HG03432 (cell line): Measurements from ENCODE around the gene METAP1D.

Source experiments
- ATAC-seq: cut with Tn5 transposase; IDR thresholded peaks from one replicate; pipeline ENCODE4 v1.9.1; 2021; ENCODE audit warnings: mild to moderate bottlenecking, moderate library complexity; ENCODE audit not compliant: unreplicated experiment

The METAP1D gene

DNA sequence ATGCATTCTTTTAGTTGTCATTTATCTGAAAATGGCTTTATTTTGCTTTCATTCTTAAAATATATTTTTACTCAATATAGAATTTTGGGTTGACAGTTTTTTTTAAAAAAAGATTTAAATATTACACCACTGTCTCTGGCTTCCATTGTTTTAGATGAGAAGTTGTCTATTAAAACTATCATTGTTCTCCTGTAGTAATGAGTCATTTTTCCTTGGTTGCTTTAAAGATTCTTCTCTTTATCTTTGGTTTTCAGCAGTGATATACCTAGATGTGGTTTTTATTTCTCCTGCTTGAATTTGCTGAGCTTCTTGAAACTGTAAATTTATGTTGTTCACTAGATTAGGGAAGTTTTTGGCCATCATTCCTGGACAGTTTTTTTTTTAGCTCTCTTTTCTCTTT, 129.7 kb downstream of the METAP1D start:
- ATAC-seq: no peak
